ENCODE measurements around the gene GIMAP6. TPM values are rescaled to one million over a fixed set of nuclear protein-coding genes. Genes with fewer than 3 reads are reported as not detected.
"Not testable (repeated sequence)": the region's sequence is repeated elsewhere in the genome, so short reads cannot be mapped to it uniquely, and the experiment has no call there.

Gene GIMAP6
- total RNA-seq, 1 donor from 2014 or later = not detected

DNA sequence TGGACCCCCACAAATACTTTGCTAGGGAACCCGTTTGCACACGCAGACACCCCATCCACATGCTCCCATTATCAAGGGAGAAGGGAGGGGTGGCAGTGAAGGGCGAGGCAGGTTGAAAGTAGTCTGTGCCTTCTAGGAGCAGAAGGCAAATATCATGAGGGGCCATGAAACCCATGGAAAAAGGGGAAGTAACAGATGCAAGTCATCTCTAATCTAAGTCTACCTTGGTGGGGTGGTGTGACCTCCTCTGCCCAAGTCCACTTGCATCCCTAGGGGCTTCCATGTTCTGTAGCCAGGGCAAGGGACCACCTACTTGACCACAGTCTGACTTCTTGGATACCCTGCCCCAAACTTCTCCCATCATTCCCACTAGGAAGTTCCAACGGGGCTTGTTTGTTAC lies 5.5 kb downstream of the GIMAP6 start:
- no peak overlapping the region for H3K27ac Mint-ChIP-seq (ENCODE audit: unreplicated experiment)
- H3K4me3 Mint-ChIP-seq (ENCODE audit: unreplicated experiment) = no peak overlapping the region
- no peaks in the 10 kb centered on the region for H3K4me1 Mint-ChIP-seq (ENCODE audit: low read depth)
- DNase-seq (ENCODE audit: low spot score) = no peak
- peaks cover 10% of the 10 kb centered on the region for H3K9me3 Mint-ChIP-seq (ENCODE audit: low read depth)
- no peaks in the 10 kb centered on the region for H3K27me3 Mint-ChIP-seq (ENCODE audit: low read depth)
- no peaks in the 10 kb centered on the region for H3K36me3 Mint-ChIP-seq (ENCODE audit: low read depth)
- TF ChIP-seq, protein P1, sequence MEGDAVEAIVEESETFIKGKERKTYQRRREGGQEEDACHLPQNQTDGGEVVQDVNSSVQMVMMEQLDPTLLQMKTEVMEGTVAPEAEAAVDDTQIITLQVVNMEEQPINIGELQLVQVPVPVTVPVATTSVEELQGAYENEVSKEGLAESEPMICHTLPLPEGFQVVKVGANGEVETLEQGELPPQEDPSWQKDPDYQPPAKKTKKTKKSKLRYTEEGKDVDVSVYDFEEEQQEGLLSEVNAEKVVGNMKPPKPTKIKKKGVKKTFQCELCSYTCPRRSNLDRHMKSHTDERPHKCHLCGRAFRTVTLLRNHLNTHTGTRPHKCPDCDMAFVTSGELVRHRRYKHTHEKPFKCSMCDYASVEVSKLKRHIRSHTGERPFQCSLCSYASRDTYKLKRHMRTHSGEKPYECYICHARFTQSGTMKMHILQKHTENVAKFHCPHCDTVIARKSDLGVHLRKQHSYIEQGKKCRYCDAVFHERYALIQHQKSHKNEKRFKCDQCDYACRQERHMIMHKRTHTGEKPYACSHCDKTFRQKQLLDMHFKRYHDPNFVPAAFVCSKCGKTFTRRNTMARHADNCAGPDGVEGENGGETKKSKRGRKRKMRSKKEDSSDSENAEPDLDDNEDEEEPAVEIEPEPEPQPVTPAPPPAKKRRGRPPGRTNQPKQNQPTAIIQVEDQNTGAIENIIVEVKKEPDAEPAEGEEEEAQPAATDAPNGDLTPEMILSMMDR (IDR thresholded peaks at IDR 0.05) = no peak

DNA sequence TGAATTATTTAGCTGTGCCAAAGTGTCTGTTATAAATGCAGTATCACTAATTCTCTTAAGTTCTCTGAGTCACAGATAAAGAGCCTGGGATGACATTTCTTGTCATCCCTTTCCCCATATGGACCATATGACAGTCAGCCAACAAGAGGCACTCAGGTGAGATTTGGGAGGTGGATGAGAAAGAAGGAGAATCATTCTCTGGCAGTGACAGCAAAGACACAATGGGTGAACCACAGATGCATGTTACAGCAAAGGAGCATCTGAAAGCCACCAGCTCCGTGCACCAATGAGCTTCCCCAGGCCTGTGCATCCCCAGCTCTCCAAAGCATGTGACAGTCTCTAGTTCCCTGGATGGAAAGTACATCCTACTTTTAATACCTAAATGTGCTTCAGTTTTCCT lies 10.8 kb downstream of the GIMAP6 start:
- H3K27ac Mint-ChIP-seq (ENCODE audit: unreplicated experiment) = no peak overlapping the region
- no peak overlapping the region for H3K4me3 Mint-ChIP-seq (ENCODE audit: unreplicated experiment)
- H3K36me3 Mint-ChIP-seq (ENCODE audit: low read depth) = no peaks in the 10 kb centered on the region
- no peaks in the 10 kb centered on the region for H3K27me3 Mint-ChIP-seq (ENCODE audit: low read depth)
- TF ChIP-seq, protein P1 (IDR thresholded peaks at IDR 0.05) = no peak
- no peak for DNase-seq (ENCODE audit: low spot score)
- H3K9me3 Mint-ChIP-seq (ENCODE audit: low read depth) = peaks cover 9% of the 10 kb centered on the region
- H3K4me1 Mint-ChIP-seq (ENCODE audit: low read depth) = no peaks in the 10 kb centered on the region

DNA sequence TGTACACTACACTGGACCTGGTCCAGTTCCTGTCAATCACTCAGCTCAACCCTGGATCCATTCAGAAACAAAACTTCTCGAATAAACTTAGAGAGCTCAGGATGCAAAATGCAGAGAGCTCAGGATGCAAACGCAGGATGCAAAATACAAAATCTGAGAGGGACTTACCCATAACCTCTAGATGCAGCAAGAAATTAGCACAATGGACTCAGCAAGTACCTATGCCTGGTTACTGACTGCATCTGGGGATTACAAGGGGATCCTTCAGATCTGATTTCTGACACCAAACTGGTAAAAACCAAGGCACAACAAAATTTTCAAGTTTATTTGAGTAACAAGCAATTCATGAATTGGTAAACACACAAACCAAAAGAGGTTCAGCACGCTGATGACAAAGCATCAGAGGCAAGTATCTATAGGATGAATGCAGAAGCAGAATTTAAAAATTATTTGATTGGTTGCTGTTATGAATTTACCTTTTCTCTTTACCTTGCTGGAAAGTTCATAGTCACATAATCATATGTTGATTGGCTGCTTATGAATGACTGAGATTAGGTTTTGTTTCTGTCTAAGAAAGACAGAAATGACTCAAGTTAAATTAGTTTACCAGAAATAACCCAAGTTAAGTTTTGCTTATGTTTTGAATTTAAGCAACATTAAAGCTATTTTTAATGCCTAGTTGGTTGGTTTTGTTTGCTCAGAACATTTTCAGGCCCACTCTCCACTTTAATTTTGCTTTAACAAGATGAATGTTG lies 11.4 kb downstream of the GIMAP6 start:
- no peak for DNase-seq (ENCODE audit: low spot score)
- TF ChIP-seq, protein P1 (IDR thresholded peaks at IDR 0.05) = no peak
- H3K4me3 Mint-ChIP-seq (ENCODE audit: unreplicated experiment) = no peak overlapping the region
- H3K36me3 Mint-ChIP-seq (ENCODE audit: low read depth) = no peaks in the 10 kb centered on the region
- no peaks in the 10 kb centered on the region for H3K27me3 Mint-ChIP-seq (ENCODE audit: low read depth)
- H3K27ac Mint-ChIP-seq (ENCODE audit: unreplicated experiment) = no peak overlapping the region
- no peaks in the 10 kb centered on the region for H3K4me1 Mint-ChIP-seq (ENCODE audit: low read depth)
- H3K9me3 Mint-ChIP-seq (ENCODE audit: low read depth) = peaks cover 9% of the 10 kb centered on the region

DNA sequence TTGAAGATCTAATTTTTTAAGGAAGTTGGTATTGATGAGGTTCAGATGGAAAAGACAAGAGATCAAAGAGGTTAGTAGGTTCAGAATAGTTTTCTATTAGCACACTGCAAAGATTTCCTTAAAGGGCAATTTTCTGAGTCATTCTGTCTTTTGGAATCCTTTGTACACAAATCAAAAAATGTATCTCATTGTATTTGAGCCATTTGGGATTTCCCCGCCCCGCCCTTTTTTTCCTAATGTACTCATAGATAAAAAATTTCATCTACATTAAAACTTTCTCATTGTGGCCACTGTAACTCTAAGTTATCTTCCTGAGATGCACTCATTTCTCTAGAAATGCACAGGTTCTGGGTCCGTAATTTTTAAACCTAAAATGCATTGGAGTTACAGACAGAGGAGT lies 12.1 kb downstream of the GIMAP6 start:
- no peaks in the 10 kb centered on the region for H3K4me1 Mint-ChIP-seq (ENCODE audit: low read depth)
- TF ChIP-seq, protein P1 (IDR thresholded peaks at IDR 0.05) = no peak
- H3K4me3 Mint-ChIP-seq (ENCODE audit: unreplicated experiment) = no peak overlapping the region

DNA sequence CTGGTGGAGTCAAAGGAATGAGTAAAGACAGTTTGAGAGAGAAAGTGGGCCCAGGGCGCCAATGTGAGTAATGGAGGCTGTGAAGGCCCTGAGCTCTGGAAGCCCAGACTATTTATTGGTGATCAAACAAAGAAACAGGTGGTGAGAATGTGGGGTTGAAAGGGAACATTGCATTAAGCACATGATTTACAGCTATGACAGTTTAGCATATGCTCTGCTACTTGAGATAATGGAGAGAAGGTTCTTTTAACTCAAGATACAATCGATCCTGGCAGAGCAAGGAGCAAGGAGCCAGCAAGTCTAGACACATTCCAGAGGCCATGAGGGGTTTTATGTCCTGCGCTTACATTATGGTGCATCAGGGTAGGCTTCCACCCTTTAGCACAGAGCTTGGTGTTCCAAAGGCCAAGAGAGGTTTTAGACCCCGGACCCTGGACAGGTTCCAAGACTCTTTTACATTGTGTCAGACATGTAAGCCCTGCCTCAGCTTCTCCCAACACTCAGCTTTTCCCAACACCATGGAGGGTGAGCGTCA lies 16.9 kb downstream of the GIMAP6 start:
- DNase-seq (ENCODE audit: low spot score); H3K4me3 Mint-ChIP-seq (ENCODE audit: unreplicated experiment); H3K27me3 Mint-ChIP-seq (ENCODE audit: low read depth); H3K4me1 Mint-ChIP-seq (ENCODE audit: low read depth); H3K27ac Mint-ChIP-seq (ENCODE audit: unreplicated experiment); H3K36me3 Mint-ChIP-seq (ENCODE audit: low read depth): not testable (repeated sequence)
- H3K9me3 Mint-ChIP-seq (ENCODE audit: low read depth) = peaks cover 19% of the 10 kb centered on the region

More for the DNA sequence above, 12.1 kb downstream of the GIMAP6 start:
- H3K36me3 Mint-ChIP-seq (ENCODE audit: low read depth) = no peaks in the 10 kb centered on the region
- H3K27me3 Mint-ChIP-seq (ENCODE audit: low read depth) = no peaks in the 10 kb centered on the region
- peaks cover 9% of the 10 kb centered on the region for H3K9me3 Mint-ChIP-seq (ENCODE audit: low read depth)
- H3K27ac Mint-ChIP-seq (ENCODE audit: unreplicated experiment) = no peak overlapping the region
- DNase-seq (ENCODE audit: low spot score) = no peak

DNA sequence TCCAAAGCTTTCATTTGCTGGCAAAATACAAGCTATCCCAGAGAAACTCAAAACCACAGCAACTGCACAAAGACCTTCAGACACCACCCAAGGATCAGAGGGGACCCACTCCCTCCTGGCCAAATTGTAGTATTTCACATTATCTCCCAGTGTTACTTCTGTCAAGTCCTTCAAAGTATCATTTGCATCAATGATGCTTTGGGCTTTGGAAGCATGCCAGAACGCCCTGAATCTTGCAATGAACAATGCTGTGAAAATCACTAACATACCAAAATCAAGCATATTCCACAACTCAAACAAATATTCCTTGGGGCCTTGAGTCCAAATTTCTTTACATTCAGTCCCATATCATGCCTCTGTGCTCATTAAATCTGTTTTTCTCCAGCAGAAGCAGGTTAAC lies 17.8 kb downstream of the GIMAP6 start:
- H3K4me1 Mint-ChIP-seq (ENCODE audit: low read depth); H3K27me3 Mint-ChIP-seq (ENCODE audit: low read depth); H3K4me3 Mint-ChIP-seq (ENCODE audit: unreplicated experiment); H3K27ac Mint-ChIP-seq (ENCODE audit: unreplicated experiment); H3K36me3 Mint-ChIP-seq (ENCODE audit: low read depth); DNase-seq (ENCODE audit: low spot score): not testable (repeated sequence)
- H3K9me3 Mint-ChIP-seq (ENCODE audit: low read depth) = peaks cover 19% of the 10 kb centered on the region
